ENCODE results near the gene PRPF18. TPM values are rescaled to one million over a fixed set of nuclear protein-coding genes. Genes with fewer than 3 reads are reported as not detected.
"Not testable (repeated sequence)": the region's sequence is repeated elsewhere in the genome, so short reads cannot be mapped to it uniquely, and the experiment has no call there.

Gene PRPF18
- total RNA-seq = 20.6 and 22.9 TPM in 2 replicates

- Mint-ChIP-seq H3K4me1 (ENCODE audit: low read depth) (peaks cover 20% of the 10 kb centered on the region), H3K4me3 (ENCODE audit: low read depth) (peak within 1 kb of the TSS; percentile 100), H3K36me3 (ENCODE audit: low read depth) (peaks cover 7% of the 10 kb centered on the region), H3K27me3 (ENCODE audit: low read depth) (peaks cover 6% of the 10 kb centered on the region), H3K27ac (peak within 1 kb of the TSS; percentile 97), H3K9me3 (no peaks in the 10 kb centered on the region)
- intact Hi-C loops (cut with micrococcal nuclease) = loop anchor here (2.0 kb wide), 2 partner anchors 192 to 236 kb away; no protein-coding TSS in a partner anchor
- DNase-seq (ENCODE audit: low spot score) = peak; percentile 89
Measured at GRCh38 chr10:13586676-13587355, at the start of gene PRPF18. Gene PRPF18, plus strand, starts transcription at chr10:13586965. Its CDS starts 122 bp downstream, at chr10:13587087.

GRCh38 chr10:13537985-13538384 lies 48.8 kb upstream of the PRPF18 start:
- H3K4me3 Mint-ChIP-seq (ENCODE audit: low read depth); H3K4me1 Mint-ChIP-seq (ENCODE audit: low read depth); H3K27ac Mint-ChIP-seq; H3K9me3 Mint-ChIP-seq; H3K36me3 Mint-ChIP-seq (ENCODE audit: low read depth); intact Hi-C loops (cut with micrococcal nuclease); DNase-seq (ENCODE audit: low spot score): not testable (repeated sequence)
- H3K27me3 Mint-ChIP-seq (ENCODE audit: low read depth) = peaks cover 22% of the 10 kb centered on the region

GRCh38 chr10:13542533-13542932 lies 44.2 kb upstream of the PRPF18 start:
- DNase-seq (ENCODE audit: low spot score) = no peak
- Mint-ChIP-seq H3K27me3 (ENCODE audit: low read depth) (peaks cover 9% of the 10 kb centered on the region), H3K27ac (no peak overlapping the region), H3K4me3 (ENCODE audit: low read depth) (no peak overlapping the region), H3K4me1 (ENCODE audit: low read depth) (no peaks in the 10 kb centered on the region), H3K9me3 (no peaks in the 10 kb centered on the region), H3K36me3 (ENCODE audit: low read depth) (no peaks in the 10 kb centered on the region)
- intact Hi-C loops (cut with micrococcal nuclease) = no loop called here

GRCh38 chr10:13550802-13551201 lies 36.0 kb upstream of the PRPF18 start:
- Mint-ChIP-seq H3K4me1 (ENCODE audit: low read depth) (no peaks in the 10 kb centered on the region), H3K27me3 (ENCODE audit: low read depth) (peaks cover 16% of the 10 kb centered on the region), H3K9me3 (peaks cover 16% of the 10 kb centered on the region), H3K36me3 (ENCODE audit: low read depth) (no peaks in the 10 kb centered on the region), H3K4me3 (ENCODE audit: low read depth) (no peak overlapping the region), H3K27ac (no peak overlapping the region)
- intact Hi-C loops (cut with micrococcal nuclease) = no loop called here
- no peak for DNase-seq (ENCODE audit: low spot score)

- intact Hi-C loops (cut with micrococcal nuclease) = no loop called here
- Mint-ChIP-seq H3K27ac (no peak overlapping the region), H3K4me1 (ENCODE audit: low read depth) (peaks cover 2% of the 10 kb centered on the region), H3K9me3 (peaks cover 3% of the 10 kb centered on the region), H3K4me3 (ENCODE audit: low read depth) (no peak overlapping the region), H3K36me3 (ENCODE audit: low read depth) (no peaks in the 10 kb centered on the region), H3K27me3 (ENCODE audit: low read depth) (peaks cover 9% of the 10 kb centered on the region)
- DNase-seq (ENCODE audit: low spot score) = no peak
Measured at GRCh38 chr10:13555884-13556510, 30.8 kb upstream of the PRPF18 start.

- no peak overlapping the region for H3K27ac Mint-ChIP-seq
- H3K36me3 Mint-ChIP-seq (ENCODE audit: low read depth) = no peaks in the 10 kb centered on the region
- no peak overlapping the region for H3K4me3 Mint-ChIP-seq (ENCODE audit: low read depth)
- DNase-seq (ENCODE audit: low spot score) = no peak
- H3K9me3 Mint-ChIP-seq = no peaks in the 10 kb centered on the region
- peaks cover 2% of the 10 kb centered on the region for H3K4me1 Mint-ChIP-seq (ENCODE audit: low read depth)
- H3K27me3 Mint-ChIP-seq (ENCODE audit: low read depth) = peaks cover 6% of the 10 kb centered on the region
- intact Hi-C loops (cut with micrococcal nuclease) = no loop called here
Measured at GRCh38 chr10:13559124-13559700, 27.6 kb upstream of the PRPF18 start.

- intact Hi-C loops (cut with micrococcal nuclease) = no loop called here
- no peak overlapping the region for H3K4me3 Mint-ChIP-seq (ENCODE audit: low read depth)
- DNase-seq (ENCODE audit: low spot score) = no peak
- peaks cover 2% of the 10 kb centered on the region for H3K4me1 Mint-ChIP-seq (ENCODE audit: low read depth)
- H3K36me3 Mint-ChIP-seq (ENCODE audit: low read depth) = no peaks in the 10 kb centered on the region
- H3K9me3 Mint-ChIP-seq = no peaks in the 10 kb centered on the region
- peaks cover 4% of the 10 kb centered on the region for H3K27me3 Mint-ChIP-seq (ENCODE audit: low read depth)
- H3K27ac Mint-ChIP-seq = no peak overlapping the region
Measured at GRCh38 chr10:13560597-13560996, 26.2 kb upstream of the PRPF18 start.

GRCh38 chr10:13563481-13564445 lies 23.0 kb upstream of the PRPF18 start:
- Mint-ChIP-seq H3K4me3 (ENCODE audit: low read depth) (no peak overlapping the region), H3K27ac (no peak overlapping the region), H3K9me3 (no peaks in the 10 kb centered on the region), H3K4me1 (ENCODE audit: low read depth) (no peaks in the 10 kb centered on the region), H3K36me3 (ENCODE audit: low read depth) (no peaks in the 10 kb centered on the region), H3K27me3 (ENCODE audit: low read depth) (peaks cover 2% of the 10 kb centered on the region)
- no peak for DNase-seq (ENCODE audit: low spot score)
- intact Hi-C loops (cut with micrococcal nuclease) = no loop called here

GRCh38 chr10:13564576-13564975 lies 22.2 kb upstream of the PRPF18 start:
- H3K4me1 Mint-ChIP-seq (ENCODE audit: low read depth) = no peaks in the 10 kb centered on the region
- no peaks in the 10 kb centered on the region for H3K36me3 Mint-ChIP-seq (ENCODE audit: low read depth)
- intact Hi-C loops (cut with micrococcal nuclease) = no loop called here
- peaks cover 5% of the 10 kb centered on the region for H3K27me3 Mint-ChIP-seq (ENCODE audit: low read depth)
- no peaks in the 10 kb centered on the region for H3K9me3 Mint-ChIP-seq
- H3K4me3 Mint-ChIP-seq (ENCODE audit: low read depth) = no peak overlapping the region
- H3K27ac Mint-ChIP-seq = no peak overlapping the region
- DNase-seq (ENCODE audit: low spot score) = no peak

GRCh38 chr10:13567030-13567429 lies 19.7 kb upstream of the PRPF18 start:
- DNase-seq (ENCODE audit: low spot score) = no peak
- H3K9me3 Mint-ChIP-seq = no peaks in the 10 kb centered on the region
- intact Hi-C loops (cut with micrococcal nuclease) = no loop called here
- H3K4me1 Mint-ChIP-seq (ENCODE audit: low read depth) = no peaks in the 10 kb centered on the region
- H3K4me3 Mint-ChIP-seq (ENCODE audit: low read depth) = no peak overlapping the region
- no peak overlapping the region for H3K27ac Mint-ChIP-seq
- peaks cover 9% of the 10 kb centered on the region for H3K27me3 Mint-ChIP-seq (ENCODE audit: low read depth)
- H3K36me3 Mint-ChIP-seq (ENCODE audit: low read depth) = no peaks in the 10 kb centered on the region

- Mint-ChIP-seq H3K27ac (no peak overlapping the region), H3K36me3 (ENCODE audit: low read depth) (no peaks in the 10 kb centered on the region), H3K4me3 (ENCODE audit: low read depth) (no peak overlapping the region), H3K9me3 (no peaks in the 10 kb centered on the region), H3K27me3 (ENCODE audit: low read depth) (peaks cover 16% of the 10 kb centered on the region), H3K4me1 (ENCODE audit: low read depth) (no peaks in the 10 kb centered on the region)
- intact Hi-C loops (cut with micrococcal nuclease) = no loop called here
- no peak for DNase-seq (ENCODE audit: low spot score)
Measured at GRCh38 chr10:13571541-13571940, 15.2 kb upstream of the PRPF18 start.

GRCh38 chr10:13573960-13574359 lies 12.8 kb upstream of the PRPF18 start:
- intact Hi-C loops (cut with micrococcal nuclease) = no loop called here
- DNase-seq (ENCODE audit: low spot score) = no peak
- Mint-ChIP-seq H3K27me3 (ENCODE audit: low read depth) (peaks cover 20% of the 10 kb centered on the region), H3K36me3 (ENCODE audit: low read depth) (no peaks in the 10 kb centered on the region), H3K4me1 (ENCODE audit: low read depth) (no peaks in the 10 kb centered on the region), H3K4me3 (ENCODE audit: low read depth) (no peak overlapping the region), H3K9me3 (no peaks in the 10 kb centered on the region), H3K27ac (no peak overlapping the region)
